GM21367 (cell line): ENCODE measurements around the gene IFIT1B.
"Not testable (repeated sequence)": the region's sequence is repeated elsewhere in the genome, so short reads cannot be mapped to it uniquely, and the experiment has no call there.

Experiments
- ATAC-seq: cut with Tn5 transposase; IDR thresholded peaks from one replicate; pipeline ENCODE4 v1.9.1; 2021; ENCODE audit not compliant: unreplicated experiment

Gene IFIT1B

GRCh38 chr10:89412276-89412675 is 34.4 kb downstream of the IFIT1B start:
- not testable (repeated sequence) for ATAC-seq

- ATAC-seq, result no peak
Measured at GRCh38 chr10:89413398-89413912, 35.6 kb downstream of the IFIT1B start.

GRCh38 chr10:89414146-89414878 is 36.5 kb downstream of the IFIT1B start, which contains the start of gene IFIT5:
IFIT5 (plus strand) TSS chr10:89414568; CDS start chr10:89414799, 231 bp downstream.
- peak; percentile 58 for ATAC-seq

DNA sequence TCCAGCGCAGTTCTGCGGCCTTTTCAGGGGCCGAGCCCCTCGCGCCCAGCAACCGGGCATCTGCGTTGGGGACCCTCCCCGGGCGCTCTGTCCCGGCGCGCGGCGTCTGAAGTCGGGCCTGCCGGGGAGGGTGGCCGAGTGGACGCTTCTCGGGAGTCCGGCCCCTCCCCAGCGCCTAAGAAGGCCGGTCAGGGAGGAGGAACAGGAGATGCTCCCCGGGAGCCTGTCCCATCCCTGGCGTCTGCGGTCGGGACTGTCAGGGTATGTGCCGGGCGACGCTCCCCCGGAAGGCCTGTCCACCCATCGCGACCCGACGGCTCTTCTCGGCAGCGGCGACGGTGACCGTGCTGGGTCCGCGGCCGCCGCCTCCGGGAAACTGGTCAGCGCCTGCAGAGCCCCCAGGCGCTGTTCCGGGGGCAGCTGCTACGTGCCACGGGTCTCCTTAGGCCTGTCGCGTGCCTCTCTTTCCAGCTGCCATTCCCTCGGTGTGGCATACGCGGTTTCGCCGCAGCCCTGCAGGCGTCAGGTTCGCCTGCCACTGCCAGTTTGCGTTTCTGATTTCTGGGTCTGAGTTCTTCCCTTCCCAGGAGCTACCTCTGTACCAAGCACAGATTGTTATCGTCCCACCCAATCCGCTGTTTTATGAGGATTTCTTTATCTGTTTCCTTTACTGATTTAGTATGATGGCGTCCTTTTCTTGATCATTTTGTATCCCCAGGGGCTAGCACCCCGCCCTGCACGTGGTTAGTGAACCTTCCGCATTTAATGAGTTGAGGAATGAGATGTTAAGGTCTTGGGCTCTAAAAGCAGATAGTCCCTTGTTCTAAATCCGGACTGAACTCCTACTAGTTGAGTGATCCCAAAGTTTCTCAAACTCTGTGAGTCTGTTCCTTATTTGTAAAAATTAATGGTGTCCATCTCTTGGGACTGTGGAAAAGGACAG is 37.3 kb downstream of the IFIT1B start:
- peak; percentile 31 for ATAC-seq

DNA sequence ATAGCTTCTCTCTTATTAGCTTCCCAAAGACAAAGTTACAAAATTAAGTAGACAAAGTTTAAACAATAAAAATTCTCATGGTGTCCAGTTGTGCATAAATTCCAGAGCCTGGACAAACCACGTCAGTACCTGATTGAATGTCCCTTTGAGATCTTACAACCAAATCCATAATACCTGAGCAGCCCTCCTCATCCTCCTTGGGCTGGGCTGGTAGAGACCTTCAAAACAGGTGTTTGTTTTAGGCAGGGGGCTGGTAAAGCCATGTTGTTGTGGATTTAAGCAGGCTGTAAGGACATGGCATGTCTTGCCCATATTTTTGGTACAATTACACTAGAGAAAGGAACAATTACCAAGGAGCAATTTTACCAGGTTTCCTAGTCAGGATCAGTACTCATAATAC is 38.6 kb downstream of the IFIT1B start:
- no peak for ATAC-seq

GRCh38 chr10:89419548-89419947 is 41.7 kb downstream of the IFIT1B start:
- no peak for ATAC-seq

DNA sequence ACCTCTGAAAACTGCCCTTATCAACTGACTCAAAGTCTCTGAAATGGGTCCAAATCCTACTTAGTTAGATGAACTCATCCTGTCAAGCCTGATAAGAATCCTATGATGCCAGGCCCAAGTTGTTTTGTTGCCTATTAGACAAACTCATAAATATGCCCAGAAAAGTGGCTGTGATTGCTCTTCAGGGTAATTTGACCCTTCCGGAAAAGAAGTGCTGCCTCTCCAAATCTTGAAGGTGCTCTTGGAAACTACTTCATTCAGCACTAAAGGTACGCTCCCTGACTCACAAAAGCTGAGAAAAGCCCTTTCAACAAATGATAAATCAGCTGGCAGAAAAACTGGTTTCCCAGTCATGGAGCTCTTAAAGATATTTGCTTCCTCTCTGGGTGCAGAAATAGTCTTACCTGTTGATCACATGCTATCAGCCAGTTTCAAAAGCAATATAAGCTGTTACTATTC is 43.2 kb downstream of the IFIT1B start:
- no peak for ATAC-seq

DNA sequence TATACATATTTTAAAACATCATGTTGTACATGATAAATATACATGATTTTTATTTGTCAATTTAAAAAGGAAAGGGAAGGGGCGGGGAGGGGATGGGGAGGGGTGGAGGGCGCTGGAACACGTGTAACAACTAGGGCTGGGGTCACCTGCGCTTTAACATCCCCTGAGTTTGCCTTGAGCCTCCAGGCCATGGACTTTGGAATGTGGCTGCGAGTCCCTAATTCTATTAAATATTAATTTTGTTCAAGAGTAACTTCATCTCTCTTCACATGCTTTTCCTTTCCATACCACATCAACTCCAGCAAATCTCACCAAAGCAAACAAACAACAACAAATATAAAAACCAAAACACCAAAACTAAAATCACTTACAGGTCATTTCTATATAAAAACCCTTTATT is 47.1 kb downstream of the IFIT1B start:
- ATAC-seq, result no peak

- ATAC-seq, result no peak
Measured at GRCh38 chr10:89426230-89426868, 48.5 kb downstream of the IFIT1B start.

GRCh38 chr10:89427629-89428028 is 49.8 kb downstream of the IFIT1B start:
- ATAC-seq, result no peak

DNA sequence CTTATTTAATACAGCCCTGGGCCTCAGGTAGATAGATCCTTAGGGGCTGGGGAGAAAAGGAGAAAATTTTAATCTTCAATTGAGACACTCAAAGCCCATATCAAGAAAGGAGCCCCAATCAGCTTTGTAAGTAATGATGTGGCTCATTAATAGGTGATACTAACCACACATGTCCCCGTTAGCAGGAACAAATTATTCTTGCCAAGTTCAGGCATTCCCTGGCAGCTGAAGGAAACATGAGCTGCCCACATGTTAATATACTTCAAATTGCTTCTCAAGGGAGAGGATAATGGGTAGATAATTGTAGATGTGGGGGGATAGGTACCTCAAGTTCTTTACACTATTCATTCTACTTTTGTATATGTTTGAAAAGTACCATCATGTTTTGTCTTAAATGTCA is 51.0 kb downstream of the IFIT1B start:
- ATAC-seq, result no peak

GRCh38 chr10:89431977-89432376 is 54.1 kb downstream of the IFIT1B start:
- ATAC-seq, result no peak
